Measurements from ENCODE around the gene COASY. TPM values are rescaled to one million over a fixed set of nuclear protein-coding genes. Genes with fewer than 3 reads are reported as not detected.
"Not testable (repeated sequence)": the region's sequence is repeated elsewhere in the genome, so short reads cannot be mapped to it uniquely, and the experiment has no call there.

Gene COASY
- total RNA-seq, 4 donors from 2014 or later, result 13.4 to 27.5 (median 22.4) TPM

GRCh38 chr17:42544874-42545283 lies 17.1 kb upstream of the COASY start:
- intact Hi-C loops (cut with DNase I), result no loop called here
- H3K27me3 ChIP-seq, result peaks cover 0 to 8% (median 2%) of the 10 kb centered on the region in 4 donors
- no peak for TF ChIP-seq POLR2A (IDR thresholded peaks at IDR 0.05; ENCODE audit: low read depth)
- TF ChIP-seq EP300 (IDR thresholded peaks at IDR 0.05), result no peak
- no peak for TF ChIP-seq CTCF (IDR thresholded peaks at IDR 0.05)
- TF ChIP-seq POLR2AphosphoS5 (IDR thresholded peaks at IDR 0.05), result no peak
- DNase-seq (ENCODE audit: extremely low spot score), result no peak
- H3K27ac ChIP-seq (replicated peaks in 1 of 4), result no peak overlapping the region
- H3K36me3 ChIP-seq, result peaks cover 7 to 48% (median 47%) of the 10 kb centered on the region in 4 donors
- 77% methylated on average over 8 of the region's 8 CpGs for WGBS
- H3K9me3 ChIP-seq, result no peaks in the 10 kb centered on the region
- no peak overlapping the region for H3K4me3 ChIP-seq
- H3K4me1 ChIP-seq, result peaks cover 11 to 16% (median 13%) of the 10 kb centered on the region in 4 donors

- H3K27me3 ChIP-seq; intact Hi-C loops (cut with DNase I); H3K4me3 ChIP-seq; DNase-seq (ENCODE audit: extremely low spot score); H3K9me3 ChIP-seq; H3K27ac ChIP-seq (replicated peaks in 1 of 4): not testable (repeated sequence)
- peaks cover 11 to 16% (median 13%) of the 10 kb centered on the region in 4 donors for H3K4me1 ChIP-seq
- WGBS, result 79% methylated on average over 8 of the region's 9 CpGs
- H3K36me3 ChIP-seq, result peaks cover 6 to 41% (median 39%) of the 10 kb centered on the region in 4 donors
Observed at GRCh38 chr17:42545755-42546505, 16.0 kb upstream of the COASY start.

DNA sequence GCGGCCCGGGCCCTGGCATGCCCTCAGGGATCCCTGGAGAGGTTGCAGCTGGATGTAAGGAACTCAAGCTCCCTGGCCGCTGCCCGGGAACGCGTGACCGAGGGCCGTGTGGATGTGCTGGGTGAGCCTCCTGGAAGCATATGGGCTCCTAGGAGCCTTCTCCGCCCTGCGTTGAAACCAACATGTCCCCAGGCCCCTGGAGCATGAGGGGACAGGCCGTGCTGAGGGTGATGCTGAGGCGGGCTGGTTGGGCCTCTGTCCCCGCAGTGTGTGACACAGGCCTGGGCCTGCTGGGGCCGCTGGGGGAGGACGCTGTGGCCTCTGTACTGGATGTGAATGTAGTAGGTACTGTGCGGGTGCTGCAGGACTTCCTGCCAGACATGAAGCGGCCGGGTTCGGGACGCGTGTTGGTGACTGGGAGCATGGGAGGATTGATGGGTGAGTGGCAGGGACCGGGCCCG lies 14.9 kb upstream of the COASY start:
- Histone ChIP-seq H3K4me3 (no peak overlapping the region), H3K27ac (replicated peaks in 1 of 4) (no peak overlapping the region), H3K4me1 (peaks cover 13 to 16% (median 14%) of the 10 kb centered on the region in 4 donors), H3K36me3 (peaks cover 6 to 34% (median 31%) of the 10 kb centered on the region in 4 donors), H3K9me3 (no peaks in the 10 kb centered on the region), H3K27me3 (peaks cover 0 to 8% (median 2%) of the 10 kb centered on the region in 4 donors)
- 93% methylated on average over 19 of the region's 23 CpGs for WGBS
- no peak for DNase-seq (ENCODE audit: extremely low spot score)
- TF ChIP-seq POLR2A (IDR thresholded peaks at IDR 0.05; ENCODE audit: low read depth) (no peak), EP300 (IDR thresholded peaks at IDR 0.05) (no peak), POLR2AphosphoS5 (IDR thresholded peaks at IDR 0.05) (no peak), CTCF (IDR thresholded peaks at IDR 0.05) (no peak)
- intact Hi-C loops (cut with DNase I), result no loop called here

DNA sequence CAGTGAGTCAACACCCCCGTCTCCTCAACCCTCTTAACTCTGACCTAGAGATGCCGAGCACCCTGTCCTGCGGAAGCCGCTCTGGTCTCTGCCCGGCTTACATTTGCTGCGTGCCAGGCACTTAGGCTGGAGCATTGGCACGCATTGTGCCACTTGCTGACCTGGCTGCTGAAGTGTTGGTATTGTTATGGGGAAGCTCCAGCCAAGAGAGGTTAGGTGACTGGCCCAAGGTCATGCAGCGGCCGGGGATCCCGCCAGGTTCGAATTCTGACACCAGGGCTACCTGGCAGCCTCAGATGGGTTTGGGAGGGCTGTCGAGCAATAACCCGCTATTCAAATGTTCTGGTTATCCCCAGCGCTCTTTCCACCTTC lies 14.3 kb upstream of the COASY start:
- peaks cover 0 to 8% (median 2%) of the 10 kb centered on the region in 4 donors for H3K27me3 ChIP-seq
- no peak overlapping the region for H3K27ac ChIP-seq (replicated peaks in 1 of 4)
- peaks cover under 1 to 31% (median 25%) of the 10 kb centered on the region in 4 donors for H3K36me3 ChIP-seq
- TF ChIP-seq EP300 (IDR thresholded peaks at IDR 0.05), result no peak
- TF ChIP-seq POLR2A (IDR thresholded peaks at IDR 0.05; ENCODE audit: low read depth), result no peak
- TF ChIP-seq CTCF (IDR thresholded peaks at IDR 0.05), result no peak
- no peak for TF ChIP-seq POLR2AphosphoS5 (IDR thresholded peaks at IDR 0.05)
- DNase-seq (ENCODE audit: extremely low spot score), result no peak
- WGBS, result 88% methylated on average over 14 of the region's 14 CpGs
- H3K4me3 ChIP-seq, result peak overlapping the region in 1 of 4 donors; percentile 51
- H3K9me3 ChIP-seq, result no peaks in the 10 kb centered on the region
- intact Hi-C loops (cut with DNase I), result no loop called here
- H3K4me1 ChIP-seq, result peaks cover 16 to 22% (median 17%) of the 10 kb centered on the region in 4 donors

- 36% methylated on average over 52 of the region's 74 CpGs for WGBS
- peaks cover 0 to 31% (median 22%) of the 10 kb centered on the region in 4 donors for H3K36me3 ChIP-seq
- no peak for DNase-seq (ENCODE audit: extremely low spot score)
- TF ChIP-seq POLR2AphosphoS5 (IDR thresholded peaks at IDR 0.05), result peak; percentile 9 to 14
- TF ChIP-seq CTCF (IDR thresholded peaks at IDR 0.05), result peak in 2 of 3 experiments; percentile 16 to 38
- TF ChIP-seq EP300 (IDR thresholded peaks at IDR 0.05), result no peak
- H3K27ac ChIP-seq (replicated peaks in 1 of 4), result no peak overlapping the region
- H3K27me3 ChIP-seq, result peaks cover 0 to 8% (median 2%) of the 10 kb centered on the region in 4 donors
- H3K4me3 ChIP-seq, result peak overlapping the region; percentile 38 to 51 (median 42)
- H3K4me1 ChIP-seq, result peaks cover 16 to 27% (median 23%) of the 10 kb centered on the region in 4 donors
- intact Hi-C loops (cut with DNase I), result no loop called here
- H3K9me3 ChIP-seq, result no peaks in the 10 kb centered on the region
Observed at GRCh38 chr17:42548070-42548837, 13.7 kb upstream of the COASY start.
